ENCODE data around the gene ATG9B. TPM values are rescaled to one million over a fixed set of nuclear protein-coding genes. Genes with fewer than 3 reads are reported as not detected.

ATG9B gene
- total and polyA plus RNA-seq, 2 donors (not counting 1 experiment from before 2014, with no cell fraction given), result 5.1 to 7.2 TPM

DNA sequence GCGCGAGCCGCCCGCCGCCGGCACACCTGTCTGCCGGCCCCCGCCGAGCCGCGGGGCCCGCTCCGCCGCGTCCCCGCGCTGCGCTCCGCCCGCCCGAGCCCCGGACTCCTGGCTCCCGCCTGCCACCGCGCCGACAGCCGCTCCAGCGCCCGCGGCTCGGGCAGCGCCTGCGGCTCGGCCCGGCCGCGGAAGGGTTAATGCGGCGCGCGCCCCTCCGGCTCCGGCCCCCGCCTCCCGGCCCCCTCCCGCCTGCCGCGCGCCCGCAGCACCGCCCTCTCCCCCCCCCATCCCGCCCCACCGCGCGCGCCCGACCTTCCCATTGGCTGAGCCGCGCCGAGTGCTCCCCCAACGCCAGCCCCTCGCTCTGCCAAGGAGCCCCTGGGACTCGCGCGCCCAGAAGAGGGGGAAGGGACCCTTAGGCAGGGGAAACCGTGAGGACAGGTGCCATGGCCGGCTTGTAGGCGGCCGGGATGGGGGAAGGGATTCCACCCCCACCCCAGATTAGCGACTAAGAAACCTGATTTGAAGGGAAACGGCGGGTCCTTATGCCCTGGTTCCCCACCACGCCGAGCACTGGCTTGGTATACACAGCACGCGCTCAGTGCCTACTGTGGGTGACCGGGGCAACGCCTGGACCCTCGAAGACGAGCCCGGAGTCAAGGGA is 46.0 kb downstream of the ATG9B start, which contains the start of gene KCNH2:
Gene KCNH2, minus strand, starts transcription at position 196 of the 664 bp plus-strand sequence. CDS start 408 bp downstream, outside the sequence.
- Histone ChIP-seq H3K36me3 (replicated peaks in 1 of 2; ENCODE audit: control extremely low read depth in 1 of 2, control insufficient read depth in 1 of 2, extremely low read depth in 1 of 2, insufficient read depth in 2 of 2, low read length in 1 of 2) (no peaks in the 10 kb centered on the region), H3K9me3 (ENCODE audit: control extremely low read depth in 1 of 3, control insufficient read depth in 2 of 3, insufficient read depth in 1 of 3, low read length in 2 of 3) (peaks cover 0 to 30% (median 0%) of the 10 kb centered on the region in 3 donors), H3K9ac (ENCODE audit: low read length) (no peak within 1 kb of the TSS), H4K20me1 (ENCODE audit: control insufficient read depth, insufficient read depth, low read length, poor library complexity, severe bottlenecking) (no peaks in the 10 kb centered on the region), H3K79me2 (ENCODE audit: control insufficient read depth, insufficient read depth, low read length) (no peaks in the 10 kb centered on the region), H3K4me2 (replicated peaks; ENCODE audit: low read depth, low read length, poor library complexity, severe bottlenecking) (peak within 1 kb of the TSS; percentile 79), H2AFZ (ENCODE audit: insufficient read depth, low read depth, low read length, poor library complexity, severe bottlenecking) (peak within 1 kb of the TSS; percentile 38), H3K27ac (ENCODE audit: low read length in 2 of 2) (no peak within 1 kb of the TSS), H3K27me3 (replicated peaks in 1 of 4; ENCODE audit: control extremely low read depth in 1 of 4, control insufficient read depth in 3 of 4, insufficient read depth in 4 of 4, low read length in 3 of 4) (peaks cover 0 to 59% (median 32%) of the 10 kb centered on the region in 4 experiments), H3K4me3 (ENCODE audit: control extremely low read depth in 1 of 5, extremely low read depth in 1 of 5, insufficient read depth in 1 of 5, low read depth in 2 of 5, low read length in 4 of 5) (peak within 1 kb of the TSS in 3 of 5 experiments; percentile 29 to 44 (median 40)), H3K4me1 (ENCODE audit: control insufficient read depth in 2 of 2, insufficient read depth in 2 of 2, low read length in 2 of 2) (peaks cover 37 to 42% of the 10 kb centered on the region in 2 donors)
- Mint-ChIP-seq H3K4me1 (peaks cover 38% of the 10 kb centered on the region), H3K4me3 (peak within 1 kb of the TSS; percentile 85), H3K27me3 (peaks cover 41% of the 10 kb centered on the region), H3K9me3 (ENCODE audit: insufficient read depth) (no peaks in the 10 kb centered on the region), H3K27ac (peak within 1 kb of the TSS; percentile 32)
- ATAC-seq (ENCODE audit: low read depth) (peak; percentile 19), DNase-seq (peak; percentile 50)
- TF ChIP-seq EZH2 (IDR thresholded peaks at IDR 0.05; ENCODE audit: borderline replicate concordance, insufficient read depth, low read depth, low read length, poor library complexity, severe bottlenecking), result no peak
- TF ChIP-seq, protein P1, sequence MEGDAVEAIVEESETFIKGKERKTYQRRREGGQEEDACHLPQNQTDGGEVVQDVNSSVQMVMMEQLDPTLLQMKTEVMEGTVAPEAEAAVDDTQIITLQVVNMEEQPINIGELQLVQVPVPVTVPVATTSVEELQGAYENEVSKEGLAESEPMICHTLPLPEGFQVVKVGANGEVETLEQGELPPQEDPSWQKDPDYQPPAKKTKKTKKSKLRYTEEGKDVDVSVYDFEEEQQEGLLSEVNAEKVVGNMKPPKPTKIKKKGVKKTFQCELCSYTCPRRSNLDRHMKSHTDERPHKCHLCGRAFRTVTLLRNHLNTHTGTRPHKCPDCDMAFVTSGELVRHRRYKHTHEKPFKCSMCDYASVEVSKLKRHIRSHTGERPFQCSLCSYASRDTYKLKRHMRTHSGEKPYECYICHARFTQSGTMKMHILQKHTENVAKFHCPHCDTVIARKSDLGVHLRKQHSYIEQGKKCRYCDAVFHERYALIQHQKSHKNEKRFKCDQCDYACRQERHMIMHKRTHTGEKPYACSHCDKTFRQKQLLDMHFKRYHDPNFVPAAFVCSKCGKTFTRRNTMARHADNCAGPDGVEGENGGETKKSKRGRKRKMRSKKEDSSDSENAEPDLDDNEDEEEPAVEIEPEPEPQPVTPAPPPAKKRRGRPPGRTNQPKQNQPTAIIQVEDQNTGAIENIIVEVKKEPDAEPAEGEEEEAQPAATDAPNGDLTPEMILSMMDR (IDR thresholded peaks at IDR 0.05), result no peak
- intact Hi-C loops (cut with micrococcal nuclease), result loop anchor here (5.0 kb wide), 1 partner anchor 104 kb away; the partner anchor contains the start of genes FASTK and TMUB1
- POLR2A ChIA-PET, result interaction anchor here (0.6 kb wide), 1 partner anchor 841 kb away, joined by 3 read pairs; no protein-coding TSS in a partner anchor
- CTCF ChIA-PET, result interaction anchor here (1.0 kb wide), 1 partner anchor 40 kb away, joined by 3 read pairs; no protein-coding TSS in a partner anchor
- under 1% methylated on average over 59 of the region's 81 CpGs for WGBS (ENCODE audit: insufficient coverage)
